ENCODE results near the gene PLCXD3. TPM values are rescaled to one million over a fixed set of nuclear protein-coding genes. Genes with fewer than 3 reads are reported as not detected.
"Not testable (repeated sequence)": the region's sequence is repeated elsewhere in the genome, so short reads cannot be mapped to it uniquely, and the experiment has no call there.

The PLCXD3 gene
- total and polyA plus RNA-seq, 7 donors, result 0.23 to 2.9 (median 1.6) TPM

- H3K27me3 ChIP-seq, result no peaks in the 10 kb centered on the region
- 60 to 67% methylated on average over 2 of the region's 2 CpGs for WGBS, 2 donors
- no peaks in the 10 kb centered on the region for H3K4me1 ChIP-seq
- TF ChIP-seq POLR2AphosphoS5 (IDR thresholded peaks at IDR 0.05), result no peak
- TF ChIP-seq EP300 (IDR thresholded peaks at IDR 0.05), result no peak
- TF ChIP-seq CTCF (IDR thresholded peaks at IDR 0.05), result no peak
- TF ChIP-seq POLR2A (IDR thresholded peaks at IDR 0.05), result no peak
- H3K36me3 ChIP-seq, result no peaks in the 10 kb centered on the region
- no peak overlapping the region for H3K27ac ChIP-seq
- no peak for DNase-seq
- intact Hi-C loops (cut with DNase I), result no loop called here
- H3K9me3 ChIP-seq, result no peaks in the 10 kb centered on the region
- no peak overlapping the region for H3K4me3 ChIP-seq
Observed at GRCh38 chr5:41482715-41483114, 27.7 kb downstream of the PLCXD3 start.

GRCh38 chr5:41482173-41482572, 28.2 kb downstream of the PLCXD3 start:
- intact Hi-C loops (cut with DNase I), result no loop called here
- TF ChIP-seq EP300 (IDR thresholded peaks at IDR 0.05) (no peak), CTCF (IDR thresholded peaks at IDR 0.05) (no peak), POLR2A (IDR thresholded peaks at IDR 0.05) (no peak), POLR2AphosphoS5 (IDR thresholded peaks at IDR 0.05) (no peak)
- 91 to 92% methylated on average over 6 of the region's 6 CpGs for WGBS, 2 donors
- H3K4me3 ChIP-seq, result no peak overlapping the region
- H3K4me1 ChIP-seq, result no peaks in the 10 kb centered on the region
- no peaks in the 10 kb centered on the region for H3K27me3 ChIP-seq
- H3K36me3 ChIP-seq, result no peaks in the 10 kb centered on the region
- no peaks in the 10 kb centered on the region for H3K9me3 ChIP-seq
- DNase-seq, result no peak
- H3K27ac ChIP-seq, result no peak overlapping the region

- H3K4me3 ChIP-seq; H3K27me3 ChIP-seq; H3K4me1 ChIP-seq; intact Hi-C loops (cut with DNase I); H3K27ac ChIP-seq; H3K36me3 ChIP-seq; DNase-seq: not testable (repeated sequence)
- H3K9me3 ChIP-seq, result peaks cover 0 to 15% (median 4%) of the 10 kb centered on the region in 4 donors
- WGBS, 2 donors, result no CpG with 5 or more reads among the region's 1 CpG
Observed at GRCh38 chr5:41471571-41472208, 38.7 kb downstream of the PLCXD3 start.

GRCh38 chr5:41465493-41466171, 44.8 kb downstream of the PLCXD3 start:
- DNase-seq, result no peak
- Histone ChIP-seq H3K27ac (no peak overlapping the region), H3K4me1 (no peaks in the 10 kb centered on the region), H3K27me3 (no peaks in the 10 kb centered on the region), H3K4me3 (no peak overlapping the region), H3K9me3 (no peaks in the 10 kb centered on the region), H3K36me3 (no peaks in the 10 kb centered on the region)
- intact Hi-C loops (cut with DNase I), result no loop called here
- no peak for TF ChIP-seq EP300 (IDR thresholded peaks at IDR 0.05)
- no peak for TF ChIP-seq CTCF (IDR thresholded peaks at IDR 0.05)
- no peak for TF ChIP-seq POLR2AphosphoS5 (IDR thresholded peaks at IDR 0.05)
- TF ChIP-seq POLR2A (IDR thresholded peaks at IDR 0.05), result no peak
- WGBS, 2 donors, result 83 to 84% methylated on average over 3 of the region's 3 CpGs

GRCh38 chr5:41459557-41459956, 50.8 kb downstream of the PLCXD3 start:
- TF ChIP-seq EP300 (IDR thresholded peaks at IDR 0.05) (no peak), POLR2A (IDR thresholded peaks at IDR 0.05) (no peak), CTCF (IDR thresholded peaks at IDR 0.05) (no peak), POLR2AphosphoS5 (IDR thresholded peaks at IDR 0.05) (no peak)
- Histone ChIP-seq H3K4me1 (no peaks in the 10 kb centered on the region), H3K27me3 (no peaks in the 10 kb centered on the region), H3K4me3 (no peak overlapping the region), H3K36me3 (no peaks in the 10 kb centered on the region), H3K9me3 (no peaks in the 10 kb centered on the region), H3K27ac (no peak overlapping the region)
- intact Hi-C loops (cut with DNase I), result no loop called here
- DNase-seq, result no peak
- 94 to 96% methylated on average over 1 of the region's 1 CpG for WGBS, 2 donors
